HepG2 (cell line): ENCODE measurements around the gene ZNF212. TPM values are rescaled to one million over a fixed set of nuclear protein-coding genes. Genes with fewer than 3 reads are reported as not detected.

ENCODE experiments used
- IKZF5 ChIP-seq: IDR thresholded peaks from 2 replicates; pipeline ENCODE4 v1.6.1; 2018; ENCODE audit warnings: missing genetic modification reagents, mild to moderate bottlenecking, missing compliant biosample characterization
- KIAA2018 ChIP-seq: sonication (generic); formaldehyde crosslinking; IDR thresholded peaks from 2 replicates; pipeline ENCODE4 v1.5.0; 2020; ENCODE audit warnings: mild to moderate bottlenecking, missing genetic modification reagents, borderline replicate concordance
- PRDM15 ChIP-seq: sonication (generic); formaldehyde crosslinking; IDR thresholded peaks from 2 replicates; pipeline ENCODE4 v1.4.0; 2020; ENCODE audit warnings: missing genetic modification reagents
- THYN1 ChIP-seq: sonication (generic); formaldehyde crosslinking; IDR thresholded peaks from 2 replicates; pipeline ENCODE4 v1.8.1; 2023; ENCODE audit warnings: low read depth, mild to moderate bottlenecking, moderate library complexity, missing genetic modification reagents, borderline replicate concordance
- ZFY ChIP-seq: sonication (generic); formaldehyde crosslinking; IDR thresholded peaks from 2 replicates; pipeline ENCODE4 v1.4.0; 2020; ENCODE audit warnings: missing genetic modification reagents
- ZNF207 ChIP-seq: fragments of 450-650 bp; IDR thresholded peaks from 2 replicates; pipeline ENCODE4 v1.6.1; 2016; ENCODE audit warnings: antibody characterized with exemption, borderline replicate concordance
- ZNF335 ChIP-seq: sonication (generic); formaldehyde crosslinking; IDR thresholded peaks from 2 replicates; pipeline ENCODE4 v1.4.0; 2020; ENCODE audit warnings: missing genetic modification reagents
- ZNF607 ChIP-seq: sonication (generic); formaldehyde crosslinking; IDR thresholded peaks from 2 replicates; pipeline ENCODE4 v1.5.1; 2020; ENCODE audit warnings: missing genetic modification reagents, mild to moderate bottlenecking, borderline replicate concordance
- ZNF883 ChIP-seq: sonication (generic); formaldehyde crosslinking; IDR thresholded peaks from 2 replicates; pipeline ENCODE4 v1.5.1; 2020; ENCODE audit warnings: mild to moderate bottlenecking, missing genetic modification reagents; ENCODE audit errors: not compliant biosample characterization
- polyA plus RNA-seq, 8 experiments: library from polyadenylated mRNA; depleted of rRNA in 3 of 8; stranded (reverse) in 7 of 8; unstranded in 1 of 8; fragments of >200 nt; fragmentation: Illumina TruSeq in 4 of 8; extraction: Trizol in 4 of 8; gene quantifications; 2 replicates each; pipeline versions ENCODE4 v1.2.1 to v1.2.3, GENCODE V29; 2011 to 2016; ENCODE audit warnings: low read depth in 4 of 8, missing spikeins in 1 of 8, mixed read lengths in 1 of 8; ENCODE audit not compliant: insufficient read depth in 1 of 8
- total RNA-seq, 5 experiments: library from RNA; depleted of rRNA; stranded (reverse); fragments of >200 nt; fragmentation: Illumina TruSeq; extraction: Trizol; gene quantifications; 2 replicates each; pipeline ENCODE4 v1.2.3, GENCODE V29; 2016; ENCODE audit warnings: low read depth in 1 of 5
- TF ChIP-seq, protein P1 (sequence below): sonication (generic); IDR thresholded peaks from 2 replicates; pipeline ENCODE4 v1.6.1; 2016; ENCODE audit warnings: low read depth, borderline replicate concordance
- TF ChIP-seq, protein P2 (sequence below): sonication (generic); formaldehyde crosslinking; IDR thresholded peaks from 2 replicates; pipeline ENCODE4 v1.9.0; 2022; ENCODE audit warnings: missing genetic modification reagents, mild to moderate bottlenecking, borderline replicate concordance

Gene ZNF212
- total and polyA plus RNA-seq, 2 of the 13 experiments (the other 11 are each of a cell fraction or from before 2014, with no cell fraction given), result 2.6 to 3.8 TPM

DNA sequence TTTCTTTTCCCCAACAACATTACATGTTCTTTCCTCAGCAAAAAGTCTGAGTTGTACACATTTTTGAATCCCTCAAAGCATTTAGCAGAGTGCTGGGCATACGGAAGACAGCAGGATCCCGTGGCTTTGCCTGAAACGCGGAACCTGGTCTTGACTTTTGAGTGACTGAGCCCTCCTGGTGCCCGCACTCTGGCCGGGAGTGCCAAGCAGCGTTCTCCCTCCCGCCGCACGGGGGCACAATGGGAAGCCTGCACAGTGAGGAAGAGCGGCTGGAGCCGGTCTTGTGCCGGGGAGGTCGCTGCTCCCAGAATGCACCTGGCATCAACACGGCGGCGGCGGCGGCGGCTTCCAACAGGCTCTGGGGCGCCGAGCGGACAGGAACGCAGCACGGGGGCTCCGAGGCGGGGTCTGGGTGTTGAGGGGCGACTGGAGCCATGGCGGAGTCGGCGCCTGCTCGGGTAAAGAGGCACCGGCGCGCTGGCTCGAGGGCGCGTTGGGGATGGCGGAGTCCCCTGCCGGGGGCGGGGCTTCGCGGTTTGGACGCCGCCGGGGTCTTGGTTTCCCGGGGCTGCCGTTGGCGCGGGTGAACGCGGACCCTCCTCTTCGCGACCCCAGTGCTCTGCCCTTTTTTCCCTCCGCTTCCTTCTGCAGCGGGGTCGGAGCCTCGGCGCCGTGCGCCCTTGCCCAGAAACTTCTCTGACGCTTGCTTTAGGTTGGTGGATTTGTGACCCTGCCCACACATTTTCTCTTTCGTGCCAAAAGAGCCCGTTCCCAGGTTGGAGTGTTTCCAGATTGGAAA, at the start of gene ZNF212 (continued):
- TF ChIP-seq KIAA2018 (CRISPR knock-in tag) (peak; percentile 87; the same call in 1 of the 2 replicates), IKZF5 (CRISPR knock-in tag) (peak; percentile 81), ZNF607 (CRISPR knock-in tag) (peak; percentile 65; the same call in 1 of the 2 replicates), ZNF883 (peak; percentile 89), THYN1 (no peak), ZFY (peak; percentile 76), ZNF207 (no peak), PRDM15 (CRISPR knock-in tag) (no peak), ZNF335 (CRISPR knock-in tag) (peak; percentile 49; the same call in 1 of the 2 replicates)
- TF ChIP-seq, protein P1, sequence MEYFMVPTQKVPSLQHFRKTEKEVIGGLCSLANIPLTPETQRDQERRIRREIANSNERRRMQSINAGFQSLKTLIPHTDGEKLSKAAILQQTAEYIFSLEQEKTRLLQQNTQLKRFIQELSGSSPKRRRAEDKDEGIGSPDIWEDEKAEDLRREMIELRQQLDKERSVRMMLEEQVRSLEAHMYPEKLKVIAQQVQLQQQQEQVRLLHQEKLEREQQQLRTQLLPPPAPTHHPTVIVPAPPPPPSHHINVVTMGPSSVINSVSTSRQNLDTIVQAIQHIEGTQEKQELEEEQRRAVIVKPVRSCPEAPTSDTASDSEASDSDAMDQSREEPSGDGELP, result peak; percentile 59
- TF ChIP-seq, protein P2, sequence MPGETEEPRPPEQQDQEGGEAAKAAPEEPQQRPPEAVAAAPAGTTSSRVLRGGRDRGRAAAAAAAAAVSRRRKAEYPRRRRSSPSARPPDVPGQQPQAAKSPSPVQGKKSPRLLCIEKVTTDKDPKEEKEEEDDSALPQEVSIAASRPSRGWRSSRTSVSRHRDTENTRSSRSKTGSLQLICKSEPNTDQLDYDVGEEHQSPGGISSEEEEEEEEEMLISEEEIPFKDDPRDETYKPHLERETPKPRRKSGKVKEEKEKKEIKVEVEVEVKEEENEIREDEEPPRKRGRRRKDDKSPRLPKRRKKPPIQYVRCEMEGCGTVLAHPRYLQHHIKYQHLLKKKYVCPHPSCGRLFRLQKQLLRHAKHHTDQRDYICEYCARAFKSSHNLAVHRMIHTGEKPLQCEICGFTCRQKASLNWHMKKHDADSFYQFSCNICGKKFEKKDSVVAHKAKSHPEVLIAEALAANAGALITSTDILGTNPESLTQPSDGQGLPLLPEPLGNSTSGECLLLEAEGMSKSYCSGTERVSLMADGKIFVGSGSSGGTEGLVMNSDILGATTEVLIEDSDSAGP, result peak; percentile 95
